Common myeloid progenitor, CD34-positive (primary cell): Measurements from ENCODE around the gene LRP8.

Experiments
- CTCF ChIA-PET: fragments of 350-600 bp; sonication (Branson Sonifier 250); formaldehyde crosslinking; loops from one replicate; lab custom pipeline; 2021; ENCODE audit warnings: antibody characterized with exemption; lab: Charles Lee
- POLR2A ChIA-PET: fragments of 350-600 bp; sonication (Branson Sonifier 250); formaldehyde crosslinking; loops from one replicate; lab custom pipeline; 2021; ENCODE audit warnings: antibody characterized with exemption; lab: Charles Lee
- DNase-seq, 3 donors: peaks; one replicate each; pipeline versions ENCODE4 v3.0.0 to v3.0.0-alpha.2; 2013
- H3K27ac ChIP-seq, 2 experiments: 1 replicate in 1 of 2; 2 replicates in 1 of 2; pipeline ENCODE4 v1.7.0; 2013; ENCODE audit warnings: inconsistent platforms in 2 of 2, low read length in 2 of 2, mild to moderate bottlenecking in 2 of 2, low read depth in 1 of 2, moderate library complexity in 1 of 2; ENCODE audit not compliant: severe bottlenecking in 2 of 2, insufficient read depth in 1 of 2, poor library complexity in 1 of 2
- H3K27me3 ChIP-seq, 5 experiments: replicated peaks in 2 of 5; 1 replicate in 3 of 5; 2 replicates in 2 of 5; pipeline versions ENCODE4 v1.6.1 to v1.7.0; 2013; ENCODE audit warnings: low read length in 4 of 5, mild to moderate bottlenecking in 2 of 5, moderate library complexity in 2 of 5, inconsistent platforms in 1 of 5; ENCODE audit not compliant: insufficient read depth in 5 of 5, control insufficient read depth in 4 of 5
- H3K36me3 ChIP-seq, 4 experiments: 1 replicate in 2 of 4; 2 replicates in 2 of 4; pipeline versions ENCODE4 v1.6.1 to v1.7.0; 2013; ENCODE audit warnings: low read length in 3 of 4, control low read depth in 1 of 4, mild to moderate bottlenecking in 1 of 4; ENCODE audit not compliant: control insufficient read depth in 4 of 4, insufficient read depth in 4 of 4
- H3K4me1 ChIP-seq, 4 experiments: 1 replicate in 3 of 4; 2 replicates in 1 of 4; pipeline versions ENCODE4 v1.6.1 to v1.7.1; 2013; ENCODE audit warnings: low read length in 3 of 4, mild to moderate bottlenecking in 3 of 4, control low read depth in 1 of 4, inconsistent platforms in 1 of 4, moderate library complexity in 1 of 4; ENCODE audit not compliant: control insufficient read depth in 4 of 4, insufficient read depth in 4 of 4; ENCODE audit errors: control extremely low read depth in 1 of 4
- H3K4me3 ChIP-seq, 7 experiments: 1 replicate in 4 of 7; 2 replicates in 3 of 7; pipeline versions ENCODE4 v1.5.1 to v1.7.0; 2013; ENCODE audit warnings: mild to moderate bottlenecking in 7 of 7, low read length in 6 of 7, moderate library complexity in 6 of 7, inconsistent platforms in 2 of 7, low read depth in 2 of 7, control low read depth in 1 of 7; ENCODE audit not compliant: insufficient read depth in 4 of 7, control insufficient read depth in 1 of 7; ENCODE audit errors: extremely low read depth in 1 of 7
- H3K9me3 ChIP-seq, 5 experiments: 1 replicate in 4 of 5; 2 replicates in 1 of 5; pipeline versions ENCODE4 v1.6.1 to v1.7.1; 2013; ENCODE audit warnings: low read length in 4 of 5, mild to moderate bottlenecking in 2 of 5, inconsistent platforms in 1 of 5, low read depth in 1 of 5, moderate library complexity in 1 of 5; ENCODE audit not compliant: control insufficient read depth in 4 of 5, insufficient read depth in 2 of 5; ENCODE audit errors: control extremely low read depth in 1 of 5
- whole genome bisulfite sequencing: methylation state at CpG from one replicate; pipeline ENCODE4 v1.1.5; 2013; ENCODE audit not compliant: insufficient coverage; 5-methylcytosine and 5-hydroxymethylcytosine counted together

LRP8 gene

GRCh38 chr1:53343831-53344668 is 16.2 kb upstream of the LRP8 start:
- Histone ChIP-seq H3K9me3 (no peaks in the 10 kb centered on the region), H3K27ac (no peak overlapping the region), H3K4me3 (no peak overlapping the region), H3K27me3 (no peaks in the 10 kb centered on the region), H3K36me3 (no peaks in the 10 kb centered on the region), H3K4me1 (peaks cover 0 to 9% (median 0%) of the 10 kb centered on the region in 4 experiments)
- POLR2A ChIA-PET, result no interaction called here
- 96% methylated on average over 4 of the region's 9 CpGs for WGBS
- no peak for DNase-seq
- CTCF ChIA-PET, result interaction anchor here (1.8 kb wide), 1 partner anchor 11 kb away, joined by 3 read pairs; no protein-coding TSS in a partner anchor

- POLR2A ChIA-PET, result no interaction called here
- 95% methylated on average over 8 of the region's 10 CpGs for WGBS
- peaks cover 0 to 3% (median 0%) of the 10 kb centered on the region in 4 experiments for H3K4me1 ChIP-seq
- no peaks in the 10 kb centered on the region for H3K27me3 ChIP-seq
- H3K9me3 ChIP-seq, result no peaks in the 10 kb centered on the region
- no peak overlapping the region for H3K4me3 ChIP-seq
- no peak for DNase-seq
- H3K27ac ChIP-seq, result no peak overlapping the region
- no peaks in the 10 kb centered on the region for H3K36me3 ChIP-seq
- CTCF ChIA-PET, result no interaction called here
Observed at GRCh38 chr1:53342735-53343470, 15.0 kb upstream of the LRP8 start.

- CTCF ChIA-PET, result no interaction called here
- DNase-seq, result no peak
- H3K36me3 ChIP-seq, result no peaks in the 10 kb centered on the region
- H3K27me3 ChIP-seq, result no peaks in the 10 kb centered on the region
- no peaks in the 10 kb centered on the region for H3K4me1 ChIP-seq
- H3K9me3 ChIP-seq, result no peaks in the 10 kb centered on the region
- H3K27ac ChIP-seq, result no peak overlapping the region
- 79% methylated on average over 3 of the region's 7 CpGs for WGBS
- H3K4me3 ChIP-seq, result no peak overlapping the region
- POLR2A ChIA-PET, result no interaction called here
Observed at GRCh38 chr1:53341961-53342707, 14.3 kb upstream of the LRP8 start.

DNA sequence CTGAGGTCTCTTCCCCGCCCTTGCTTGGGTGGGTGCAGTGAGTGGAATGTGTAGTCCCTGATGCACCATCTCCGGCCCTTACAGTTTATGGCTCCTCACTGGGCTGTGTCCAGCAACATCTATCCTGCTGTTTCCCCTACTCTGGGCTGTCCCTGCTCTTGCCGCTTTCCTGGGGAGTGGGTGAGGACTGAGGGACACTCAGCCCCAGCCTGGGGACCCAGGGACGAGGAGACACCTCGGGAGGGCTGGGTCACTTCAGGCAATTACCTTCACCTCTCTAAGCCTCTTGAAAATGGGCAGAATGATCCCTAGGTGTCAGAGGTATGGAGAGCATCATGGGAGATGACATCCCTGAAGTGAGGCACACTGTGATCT is 13.6 kb upstream of the LRP8 start:
- CTCF ChIA-PET, result no interaction called here
- H3K27me3 ChIP-seq, result no peaks in the 10 kb centered on the region
- H3K36me3 ChIP-seq, result no peaks in the 10 kb centered on the region
- no peaks in the 10 kb centered on the region for H3K4me1 ChIP-seq
- H3K4me3 ChIP-seq, result no peak overlapping the region
- H3K27ac ChIP-seq, result no peak overlapping the region
- no peaks in the 10 kb centered on the region for H3K9me3 ChIP-seq
- POLR2A ChIA-PET, result no interaction called here
- DNase-seq, result no peak
- WGBS, result 100% methylated on average over 2 of the region's 5 CpGs

DNA sequence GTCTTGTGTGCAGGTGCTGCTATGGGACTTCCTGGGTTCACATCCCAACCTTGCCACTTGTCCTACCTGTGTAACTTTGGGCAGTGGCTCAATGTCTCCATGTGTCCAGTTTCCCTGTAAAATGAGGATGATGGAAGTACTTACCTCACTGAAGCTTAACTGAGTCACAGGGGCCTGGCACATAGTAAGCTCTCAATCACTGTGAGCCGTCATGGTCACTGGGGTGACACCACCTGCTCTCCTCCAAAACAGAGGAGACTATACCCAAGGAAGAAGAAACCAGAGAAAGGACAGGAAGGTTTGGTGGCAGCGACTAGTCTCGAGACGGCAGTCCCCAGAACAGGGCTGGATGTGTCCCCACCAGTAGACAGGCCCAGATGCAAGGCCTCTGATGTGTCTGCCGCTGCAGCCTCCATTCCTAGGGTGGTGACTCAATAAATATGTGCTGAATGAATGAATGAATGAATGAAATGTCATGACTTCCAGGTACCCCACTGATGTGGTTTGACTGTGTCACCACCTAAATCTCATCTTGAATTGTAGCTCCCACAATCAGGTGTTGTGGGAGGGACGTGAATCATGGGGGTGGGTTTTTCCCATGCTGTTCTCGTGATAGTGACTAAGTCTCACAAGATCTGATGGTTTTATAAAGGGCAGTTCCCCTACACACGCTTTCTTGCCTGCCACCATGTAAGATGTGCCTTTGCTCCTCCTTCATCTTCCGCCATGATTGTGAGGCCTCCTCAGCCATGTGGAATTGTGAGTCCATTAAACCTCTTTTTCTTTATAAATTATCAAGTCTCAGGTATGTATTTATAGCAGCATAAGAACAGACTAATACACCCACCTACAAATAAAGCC is 13.0 kb upstream of the LRP8 start:
- POLR2A ChIA-PET, result no interaction called here
- H3K27ac ChIP-seq, result no peak overlapping the region
- CTCF ChIA-PET, result no interaction called here
- WGBS, result 97% methylated on average over 6 of the region's 9 CpGs
- no peak overlapping the region for H3K4me3 ChIP-seq
- H3K9me3 ChIP-seq, result no peaks in the 10 kb centered on the region
- no peaks in the 10 kb centered on the region for H3K36me3 ChIP-seq
- DNase-seq, result no peak
- H3K27me3 ChIP-seq, result no peaks in the 10 kb centered on the region
- H3K4me1 ChIP-seq, result no peaks in the 10 kb centered on the region

DNA sequence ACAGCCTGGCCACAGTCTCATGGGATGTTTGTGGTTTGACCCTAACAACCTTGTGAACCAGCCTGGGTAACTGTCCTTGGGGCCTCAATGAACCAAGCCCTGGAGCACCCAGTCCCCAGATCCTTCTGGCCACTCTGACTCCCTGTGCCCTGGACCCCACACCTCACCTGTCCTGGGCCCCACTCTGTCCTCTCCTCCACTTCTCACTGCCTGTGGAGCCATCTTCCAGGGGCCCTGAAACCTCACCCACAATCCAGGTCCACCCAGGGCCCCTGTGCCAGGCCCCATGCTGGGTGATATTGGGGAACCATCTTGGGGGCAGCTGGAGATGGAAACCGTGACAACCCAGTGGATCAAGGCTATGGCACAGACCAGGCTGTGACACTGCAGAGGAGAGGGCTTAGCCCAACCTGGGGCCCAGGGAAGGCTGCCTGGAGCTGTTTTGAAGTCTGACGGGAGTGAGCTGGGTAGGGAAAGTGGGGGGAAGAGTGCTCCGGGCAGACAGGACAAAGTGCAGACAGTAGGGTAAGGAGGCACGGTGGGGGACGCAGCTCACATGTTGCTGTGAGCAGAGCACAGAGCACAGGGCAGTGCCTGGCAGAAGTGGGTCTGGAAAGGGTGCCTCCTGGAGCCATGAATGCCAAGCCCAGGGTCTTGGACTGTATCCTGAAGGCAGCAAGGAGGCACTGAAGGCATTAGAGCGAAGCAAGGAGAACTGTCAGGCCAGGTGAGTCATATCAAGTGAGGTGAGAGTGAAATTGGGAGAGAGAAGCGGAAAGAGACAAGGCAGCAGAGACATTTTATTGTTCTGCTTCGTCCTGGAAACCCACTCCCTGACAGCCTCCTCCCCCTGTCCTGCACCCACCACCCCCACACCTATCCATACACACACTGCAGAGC is 12.1 kb upstream of the LRP8 start:
- H3K27ac ChIP-seq, result no peak overlapping the region
- CTCF ChIA-PET, result no interaction called here
- no peaks in the 10 kb centered on the region for H3K27me3 ChIP-seq
- no peak overlapping the region for H3K4me3 ChIP-seq
- 96% methylated on average over 6 of the region's 8 CpGs for WGBS
- POLR2A ChIA-PET, result no interaction called here
- no peak for DNase-seq
- no peaks in the 10 kb centered on the region for H3K9me3 ChIP-seq
- H3K36me3 ChIP-seq, result no peaks in the 10 kb centered on the region
- H3K4me1 ChIP-seq, result peaks cover 0 to 2% (median under 1%) of the 10 kb centered on the region in 4 experiments
